GM19025 (cell line): ENCODE results near the gene CHST8.

Source experiments
- ATAC-seq: cut with Tn5 transposase; IDR thresholded peaks from one replicate; pipeline ENCODE4 v1.9.1; 2021; ENCODE audit warnings: mild to moderate bottlenecking, low read depth, moderate library complexity; ENCODE audit not compliant: unreplicated experiment

CHST8 gene

GRCh38 chr19:33669376-33669775 is 47.6 kb downstream of the CHST8 start:
- no peak for ATAC-seq

- no peak for ATAC-seq
These were observed 48.6 kb downstream of the CHST8 start for GRCh38 chr19:33670398-33670797.

GRCh38 chr19:33671211-33671610 is 49.5 kb downstream of the CHST8 start:
- no peak for ATAC-seq

GRCh38 chr19:33673258-33673875 is 51.6 kb downstream of the CHST8 start:
- ATAC-seq, result no peak

- no peak for ATAC-seq
These were observed 52.4 kb downstream of the CHST8 start for GRCh38 chr19:33673996-33674625.

- ATAC-seq, result no peak
These were observed 53.0 kb downstream of the CHST8 start for GRCh38 chr19:33674626-33675367.

- no peak for ATAC-seq
These were observed 53.9 kb downstream of the CHST8 start for GRCh38 chr19:33675501-33676124.

GRCh38 chr19:33676999-33677665 is 55.4 kb downstream of the CHST8 start:
- no peak for ATAC-seq

GRCh38 chr19:33677745-33678426 is 56.1 kb downstream of the CHST8 start:
- no peak for ATAC-seq

- no peak for ATAC-seq
These were observed 57.2 kb downstream of the CHST8 start for GRCh38 chr19:33678796-33679585.

GRCh38 chr19:33679696-33680095 is 57.9 kb downstream of the CHST8 start:
- no peak for ATAC-seq

- no peak for ATAC-seq
These were observed 59.4 kb downstream of the CHST8 start for GRCh38 chr19:33681081-33681680.

- no peak for ATAC-seq
These were observed 62.3 kb downstream of the CHST8 start for GRCh38 chr19:33683881-33684537.

GRCh38 chr19:33684538-33685232 is 62.9 kb downstream of the CHST8 start:
- no peak for ATAC-seq

- ATAC-seq, result no peak
These were observed 63.8 kb downstream of the CHST8 start for GRCh38 chr19:33685541-33685940.

- ATAC-seq, result no peak
These were observed 64.5 kb downstream of the CHST8 start for GRCh38 chr19:33686262-33686661.

- ATAC-seq, result no peak
These were observed 65.1 kb downstream of the CHST8 start for GRCh38 chr19:33686687-33687480.
